K562 (cell line): ENCODE results near the gene FAM234A. TPM values are rescaled to one million over a fixed set of nuclear protein-coding genes. Genes with fewer than 3 reads are reported as not detected.

Source experiments
- ATAC-seq: fragments of 200-7000 bp; cut with Tn5 transposase; 3 replicates; pipeline ENCODE4 v1.9.1; 2020; ENCODE audit warnings: moderate library complexity
- BruUV-seq: library from RNA; stranded (reverse); fragments of 400-500 nt; replicated peaks from 2 replicates; lab custom pipeline; 2021; lab: Mats Ljungman, UMichigan
- CTCF ChIA-PET: fragments of 300-600 bp; formaldehyde crosslinking; extraction: SDS; loops from one replicate; lab custom pipeline; 2021; ENCODE audit warnings: low intra/inter-chr PET ratio; lab: Yijun Ruan, JAX
- POLR2A ChIA-PET: fragments of 300-600, 350-650 bp; sonication (Branson Sonifier 250); formaldehyde crosslinking; extraction: SDS; loops from one replicate; lab custom pipeline; 2021; ENCODE audit warnings: antibody characterized with exemption, inconsistent platforms; lab: Yijun Ruan, JAX
- DNase-seq, 4 experiments: peaks; one replicate each; pipeline versions ENCODE4 v3.0.0 to v3.0.0-alpha.2; 2011 to 2018; ENCODE audit warnings: low spot score in 3 of 4, mixed read lengths in 3 of 4; ENCODE audit errors: extremely low read depth in 1 of 4
- FAIRE-seq: peaks from 2 replicates; lab custom pipeline; 2011; peaks lifted over from hg19 to GRCh38; lab: Jason Lieb, UNC
- H2AFZ ChIP-seq: 2 replicates; pipeline ENCODE4 v1.6.0; 2011; ENCODE audit warnings: low read depth, low read length, control low read depth, inconsistent platforms
- H3K27ac ChIP-seq: fragments of 200-600 bp; 3 replicates; pipeline ENCODE4 v1.8.0; 2011; ENCODE audit warnings: low read depth, mild to moderate bottlenecking, control low read depth, inconsistent platforms, low read length, moderate library complexity, mixed read lengths; ENCODE audit errors: extremely low read depth
- H3K27me3 ChIP-seq, 2 experiments: fragments of 300-600 bp in 1 of 2; 2 replicates in 1 of 2; 3 replicates in 1 of 2; pipeline versions ENCODE4 v1.6.0 to v1.8.0; 2011; ENCODE audit warnings: inconsistent platforms in 2 of 2, low read length in 2 of 2, mild to moderate bottlenecking in 1 of 2, mixed read lengths in 1 of 2, moderate library complexity in 1 of 2; ENCODE audit not compliant: control insufficient read depth in 2 of 2, insufficient read depth in 2 of 2
- H3K36me3 ChIP-seq: fragments of 300-600 bp; 3 replicates; pipeline ENCODE4 v1.8.0; 2011; ENCODE audit warnings: mild to moderate bottlenecking, low read length, inconsistent platforms; ENCODE audit not compliant: control insufficient read depth, insufficient read depth
- H3K4me1 ChIP-seq, 2 experiments: fragments of 200-600 bp in 1 of 2; replicated peaks in 1 of 2; 2 replicates in 1 of 2; 3 replicates in 1 of 2; pipeline versions ENCODE4 v1.5.1 to v1.8.0; 2011; ENCODE audit warnings: inconsistent platforms in 2 of 2, low read length in 2 of 2, mild to moderate bottlenecking in 1 of 2, mixed read lengths in 1 of 2, moderate library complexity in 1 of 2; ENCODE audit not compliant: control insufficient read depth in 2 of 2, insufficient read depth in 2 of 2
- H3K4me2 ChIP-seq: 2 replicates; pipeline ENCODE4 v1.6.1; 2011; ENCODE audit warnings: low read length, control low read depth, inconsistent platforms, mixed read lengths; ENCODE audit not compliant: insufficient read depth
- H3K4me3 ChIP-seq: fragments of 200-600 bp; sonication (generic), shearing (Covaris generic); 2 replicates; pipeline ENCODE4 v1.5.1; 2016; ENCODE audit warnings: control low read depth, inconsistent platforms
- H3K79me2 ChIP-seq: fragments of 200-600 bp; 3 replicates; pipeline ENCODE4 v1.8.0; 2011; ENCODE audit warnings: low read length, inconsistent platforms; ENCODE audit not compliant: control insufficient read depth, insufficient read depth
- H3K9ac ChIP-seq, 2 experiments: 2 replicates each; pipeline versions ENCODE4 v1.6.0 to v1.6.1; 2011; ENCODE audit warnings: low read depth in 2 of 2, low read length in 2 of 2, control low read depth in 1 of 2, inconsistent platforms in 1 of 2, mild to moderate bottlenecking in 1 of 2, mixed read lengths in 1 of 2; ENCODE audit not compliant: insufficient read depth in 1 of 2
- H3K9me1 ChIP-seq: one replicate; pipeline ENCODE4 v1.6.0; 2011; ENCODE audit warnings: inconsistent platforms, mild to moderate bottlenecking, low read length, moderate library complexity; ENCODE audit not compliant: control insufficient read depth, insufficient read depth
- H3K9me3 ChIP-seq: replicated peaks from 2 replicates; pipeline ENCODE4 v1.5.1; 2011; ENCODE audit warnings: low read depth, low read length, inconsistent platforms; ENCODE audit not compliant: control insufficient read depth, insufficient read depth
- H4K20me1 ChIP-seq: replicated peaks from 2 replicates; pipeline ENCODE4 v1.6.1; 2011; ENCODE audit warnings: low read length, inconsistent platforms, mixed read lengths; ENCODE audit not compliant: control insufficient read depth, insufficient read depth
- ATF3 ChIP-seq, 2 experiments: fragments of 450-650 bp in 1 of 2; sonication (generic) in 1 of 2; formaldehyde crosslinking in 1 of 2; IDR thresholded peaks in 1 of 2; conservative IDR thresholded peaks in 1 of 2; 2 replicates each; pipeline versions ENCODE4 v1.6.1 to v1.8.1; 2016 to 2023; ENCODE audit warnings: mild to moderate bottlenecking in 2 of 2, moderate library complexity in 2 of 2, inconsistent platforms in 1 of 2, missing genetic modification reagents in 1 of 2
- EZH2 ChIP-seq: IDR thresholded peaks from 2 replicates; pipeline ENCODE4 v1.6.1; 2012; ENCODE audit warnings: low read depth, mild to moderate bottlenecking, inconsistent platforms, low read length, borderline replicate concordance
- GATAD2B ChIP-seq: fragments of 450-650 bp; IDR thresholded peaks from 2 replicates; pipeline ENCODE4 v1.6.1; 2017; ENCODE audit warnings: mild to moderate bottlenecking, borderline replicate concordance
- GMEB1 ChIP-seq: fragments of 250-450 bp; sonication (Bioruptor Pico); IDR thresholded peaks from 2 replicates; pipeline ENCODE4 v1.4.0; 2020; ENCODE audit warnings: mild to moderate bottlenecking
- KLF1 ChIP-seq: fragments of 450-650 bp; IDR thresholded peaks from 2 replicates; pipeline ENCODE4 v1.6.1; 2016; ENCODE audit warnings: missing genetic modification characterization, missing compliant biosample characterization
- NR0B1 ChIP-seq: fragments of 450-650 bp; IDR thresholded peaks from one replicate; pipeline ENCODE4 v1.6.1; 2018; ENCODE audit warnings: mild to moderate bottlenecking, moderate library complexity; ENCODE audit not compliant: partially characterized antibody
- POLR2G ChIP-seq: fragments of 200-400 bp; formaldehyde crosslinking; IDR thresholded peaks from 2 replicates; pipeline ENCODE4 v1.6.1; 2017; ENCODE audit warnings: low read depth, mild to moderate bottlenecking, antibody characterized with exemption, low read length, moderate library complexity
- RFX1 ChIP-seq: fragments of 450-650 bp; IDR thresholded peaks from 2 replicates; pipeline ENCODE4 v1.6.1; 2016; ENCODE audit warnings: mild to moderate bottlenecking, moderate library complexity
- SREBF2 ChIP-seq: sonication (generic); formaldehyde crosslinking; IDR thresholded peaks from 2 replicates; pipeline ENCODE4 v1.4.0; 2020; ENCODE audit warnings: mild to moderate bottlenecking, missing genetic modification reagents
- TAF15 ChIP-seq: fragments of 200-400 bp; formaldehyde crosslinking; IDR thresholded peaks from 2 replicates; pipeline ENCODE4 v1.6.1; 2017; ENCODE audit warnings: mild to moderate bottlenecking, low read depth, low read length, moderate library complexity
- TEAD1 ChIP-seq, 2 experiments: fragments of 450-650 bp in 1 of 2; sonication (generic) in 1 of 2; formaldehyde crosslinking; IDR thresholded peaks; 2 replicates each; pipeline versions ENCODE4 v1.4.0 to v1.8.0; 2020 to 2022; ENCODE audit warnings: mild to moderate bottlenecking in 2 of 2, missing genetic modification reagents in 1 of 2
- ZNF518B ChIP-seq: fragments of 250-450 bp; sonication (Bioruptor Pico); IDR thresholded peaks from 2 replicates; pipeline ENCODE4 v1.5.0; 2021; ENCODE audit warnings: mild to moderate bottlenecking, moderate library complexity
- WGBS: fragments of 100-300 bp; shearing (Covaris generic); methylation state at CpG from one replicate; pipeline ENCODE4 v1.1.6; 2016; ENCODE audit warnings: low coverage, mixed read lengths; ENCODE audit not compliant: insufficient coverage; ENCODE audit errors: missing lambda C conversion rate; 5-methylcytosine and 5-hydroxymethylcytosine counted together
- in situ Hi-C: fragments of 300-500 bp; cut with MboI; formaldehyde crosslinking; loops from 4 replicates; pipeline ENCODE4 v1.15.0; 2018; ENCODE audit warnings: inconsistent platforms, mixed read lengths
- intact Hi-C: fragments of 100-400 bp; cut with micrococcal nuclease; formaldehyde crosslinking; loops from 2 replicates; pipeline ENCODE4 v1.14.2; 2022
- polyA plus RNA-seq, 8 experiments: library from polyadenylated mRNA; depleted of rRNA in 4 of 8; stranded (reverse) in 5 of 8; unstranded in 3 of 8; fragments of >200 nt; fragmentation: Nextera tagmentation in 2 of 8; fragmentation: Illumina TruSeq in 1 of 8; extraction: Ambion mirVana in 2 of 8; extraction: Trizol in 1 of 8; gene quantifications; 2 replicates each; pipeline versions ENCODE4 v1.2.1 to v1.2.3, GENCODE V29; 2011 to 2014; ENCODE audit warnings: inconsistent platforms in 1 of 8, missing spikeins in 1 of 8
- total RNA-seq, 7 experiments: library from RNA; depleted of rRNA in 6 of 7; stranded (reverse); fragments of >200 nt in 6 of 7; fragmentation: Illumina TruSeq in 2 of 7; extraction: Trizol in 2 of 7; gene quantifications; 2 replicates each; pipeline versions ENCODE4 v1.2.1 to v1.2.3, GENCODE V29; 2011 to 2021; ENCODE audit warnings: low replicate concordance in 1 of 7

Gene FAM234A
- total and polyA plus RNA-seq, 9 of the 15 experiments (the other 6 are each of a cell fraction or from before 2014, with no cell fraction given) = 1.0 to 47.9 (median 15.0) TPM

GRCh38 chr16:279531-279930, 44.9 kb downstream of the FAM234A start:
- H3K9ac ChIP-seq = no peak overlapping the region
- ChIA-PET CTCF (no interaction called here), POLR2A (no interaction called here)
- intact Hi-C loops (no loop called here), in situ Hi-C loops (no loop called here)
- no peaks in the 10 kb centered on the region for H3K27me3 ChIP-seq
- H2AFZ ChIP-seq = no peak overlapping the region
- no peak overlapping the region for H3K27ac ChIP-seq
- ATAC-seq (no peak), DNase-seq (no peak), FAIRE-seq (no peak)
- peaks cover 0 to 64% of the 10 kb centered on the region in 2 experiments; a peak in 2 of 5 replicates for H3K4me1 ChIP-seq
- no peaks in the 10 kb centered on the region for H3K9me3 ChIP-seq
- H4K20me1 ChIP-seq = no peaks in the 10 kb centered on the region
- H3K9me1 ChIP-seq = no peaks in the 10 kb centered on the region
- no peak overlapping the region for H3K4me3 ChIP-seq
- WGBS = 82% methylated on average over 6 of the region's 7 CpGs
- H3K79me2 ChIP-seq = no peaks in the 10 kb centered on the region
- no peak overlapping the region for H3K4me2 ChIP-seq
- H3K36me3 ChIP-seq = no peaks in the 10 kb centered on the region
- BruUV-seq = no TSS peak
- no peak for TF ChIP-seq RFX1
- TF ChIP-seq ATF3 (IDR thresholded peaks at IDR 0.05) = no peak
- TF ChIP-seq ATF3 (CRISPR knock-in tag; conservative IDR thresholded peaks at IDR 0.05) = no peak
- TF ChIP-seq TEAD1 (CRISPR knock-in tag; IDR thresholded peaks at IDR 0.05) = no peak
- TF ChIP-seq ZNF518B (CRISPR knock-in tag) = no peak
- TF ChIP-seq NR0B1 = no peak
- no peak for TF ChIP-seq TAF15
- TF ChIP-seq GMEB1 (CRISPR knock-in tag) = no peak
- no peak for TF ChIP-seq SREBF2 (CRISPR knock-in tag)
- TF ChIP-seq POLR2G = no peak
- no peak for TF ChIP-seq EZH2
- TF ChIP-seq KLF1 = no peak
- TF ChIP-seq GATAD2B = no peak
